SH-SY5Y (cell line): ENCODE results near the gene MTURN.

Experiments
- GATA2 ChIP-seq: IDR thresholded peaks from 2 replicates; pipeline ENCODE4 v1.6.1; 2011; ENCODE audit warnings: mild to moderate bottlenecking, low read depth, low read length
- GATA3 ChIP-seq: IDR thresholded peaks from 2 replicates; pipeline ENCODE4 v1.6.1; 2011; ENCODE audit warnings: low read depth, mild to moderate bottlenecking, low read length, moderate library complexity

The MTURN gene

DNA sequence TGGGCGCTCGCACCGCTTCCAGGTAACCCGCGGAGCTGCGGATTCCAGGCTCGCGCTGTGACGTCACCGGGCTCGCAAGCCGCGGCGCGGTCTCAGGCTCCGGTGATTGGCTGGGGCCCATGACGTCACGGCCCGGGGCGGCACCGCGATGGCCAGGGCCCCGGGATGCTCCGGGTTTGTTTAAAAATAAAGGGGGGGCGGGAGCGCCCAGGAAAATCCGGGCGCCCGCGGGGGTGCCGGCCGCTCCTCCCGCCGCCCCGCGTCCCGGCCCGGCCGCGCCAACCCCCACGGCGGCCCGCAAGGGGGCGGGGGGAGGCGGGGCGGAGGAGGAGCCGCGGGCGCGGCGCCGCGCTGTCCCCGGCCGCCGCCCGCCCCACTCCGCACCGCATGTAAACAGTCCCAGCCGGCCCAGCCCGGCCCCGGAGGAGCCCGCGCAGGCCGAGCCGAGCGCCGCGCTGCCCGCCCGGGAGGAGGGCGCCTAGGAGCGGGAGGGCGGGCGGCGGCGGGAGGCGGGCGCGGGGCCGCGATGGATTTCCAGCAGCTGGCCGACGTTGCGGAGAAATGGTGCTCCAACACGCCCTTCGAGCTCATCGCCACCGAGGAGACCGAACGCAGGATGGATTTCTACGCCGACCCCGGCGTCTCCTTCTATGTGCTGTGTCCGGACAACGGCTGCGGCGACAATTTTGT, at the start of gene MTURN:
MTURN (plus strand) TSS at position 376 of the 690 bp plus-strand sequence; CDS start at position 527, 151 bp downstream.
- TF ChIP-seq GATA2 (no peak), GATA3 (no peak)

DNA sequence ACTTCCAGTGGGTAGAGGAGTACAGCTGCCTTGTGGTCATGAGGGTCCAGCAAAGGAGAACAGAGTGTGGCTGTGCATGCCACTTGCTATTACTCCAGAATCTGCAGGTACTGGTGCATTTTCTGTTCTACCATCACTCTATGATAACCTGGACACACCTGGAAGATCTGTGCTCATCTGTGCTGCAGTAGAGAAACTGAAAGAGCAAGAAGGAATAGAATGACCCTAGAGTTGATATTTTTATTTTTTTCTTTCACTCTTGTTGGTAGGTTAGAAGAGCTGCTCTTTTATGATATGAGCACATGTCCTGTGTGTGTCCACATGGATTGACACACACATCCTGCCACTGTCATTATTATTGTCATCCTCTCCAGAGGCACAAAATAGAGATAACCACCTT, 48.3 kb upstream of the MTURN start:
- TF ChIP-seq GATA3, result no peak
- TF ChIP-seq GATA2, result no peak

DNA sequence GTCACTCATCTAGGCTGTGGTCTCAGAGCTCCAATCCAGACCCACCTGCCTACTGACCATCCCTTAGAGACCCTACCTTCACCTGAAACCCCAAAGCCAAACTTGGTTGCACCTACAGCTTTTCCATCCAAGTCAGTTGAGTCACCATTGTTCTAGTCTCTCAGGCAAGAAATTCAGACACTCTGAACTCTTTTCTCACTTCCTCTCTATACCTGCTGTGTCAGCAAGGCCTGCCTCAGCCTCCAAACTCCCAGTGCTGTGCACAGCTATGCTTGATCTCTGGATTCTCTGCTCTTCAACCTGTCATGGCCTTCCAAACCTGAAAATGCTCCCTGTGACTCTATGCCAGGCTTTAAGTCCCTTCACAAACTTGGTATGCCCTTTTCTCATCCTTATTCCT, 47.4 kb upstream of the MTURN start:
- TF ChIP-seq GATA2 (no peak), GATA3 (no peak)

DNA sequence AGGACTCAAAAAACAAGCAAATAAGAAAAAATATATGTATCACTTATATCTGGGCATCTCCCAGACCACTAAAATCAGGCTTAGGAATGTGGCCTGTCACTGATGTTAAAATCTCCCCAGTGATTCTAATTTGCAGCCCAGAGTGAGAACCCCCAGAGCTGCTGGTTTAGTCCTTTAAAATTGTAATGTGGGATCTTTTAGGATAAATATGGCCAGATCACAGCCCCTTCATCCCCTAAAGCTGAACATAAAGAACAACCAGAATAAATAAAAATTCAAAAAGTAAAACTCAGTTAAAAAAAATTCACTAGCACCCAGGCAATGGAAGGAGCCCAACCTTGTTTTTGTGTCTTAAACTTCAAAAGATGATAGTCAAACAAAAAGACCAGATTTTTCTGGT, 46.4 kb upstream of the MTURN start:
- TF ChIP-seq GATA2 (no peak), GATA3 (no peak)

DNA sequence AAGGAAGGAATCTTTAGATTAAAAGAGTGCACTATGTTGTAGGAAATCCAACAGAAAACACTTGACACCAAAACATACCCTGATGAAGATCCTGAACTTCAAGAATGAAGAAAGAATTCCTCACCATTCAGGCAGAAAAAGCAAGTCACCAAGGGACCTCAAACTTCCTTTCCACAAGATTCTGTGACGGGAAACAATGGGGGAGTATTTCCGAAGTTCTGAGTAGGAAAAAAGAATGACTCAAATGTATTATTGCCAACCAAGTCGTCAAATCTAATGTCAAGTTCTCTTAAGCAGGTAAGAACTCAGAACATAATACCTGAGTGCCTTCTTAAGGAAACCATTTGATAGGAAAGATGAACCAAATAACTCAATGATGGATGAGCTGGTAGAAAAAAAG, 44.7 kb upstream of the MTURN start:
- TF ChIP-seq GATA3, result no peak
- TF ChIP-seq GATA2, result no peak

DNA sequence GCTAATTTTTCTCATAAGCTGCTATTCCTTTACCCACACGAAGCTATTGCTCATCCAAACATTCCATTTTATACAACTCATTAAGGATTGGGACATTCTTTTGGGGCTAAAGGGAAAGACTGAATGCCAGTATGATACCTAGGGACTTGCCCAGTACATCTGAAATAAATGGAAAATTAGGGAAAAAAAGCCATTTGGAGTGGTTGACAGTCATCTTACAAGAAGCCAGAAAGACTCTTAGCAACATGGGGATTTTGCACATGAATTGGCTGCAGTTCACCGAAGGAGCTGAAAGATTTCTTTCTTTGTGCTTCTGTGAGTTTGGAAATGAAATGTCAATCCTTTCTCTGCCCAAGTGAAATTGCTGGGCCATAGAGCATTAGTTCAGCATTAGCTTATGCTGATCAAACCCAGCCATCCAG, 43.3 kb upstream of the MTURN start:
- TF ChIP-seq GATA2, result no peak
- TF ChIP-seq GATA3, result no peak

DNA sequence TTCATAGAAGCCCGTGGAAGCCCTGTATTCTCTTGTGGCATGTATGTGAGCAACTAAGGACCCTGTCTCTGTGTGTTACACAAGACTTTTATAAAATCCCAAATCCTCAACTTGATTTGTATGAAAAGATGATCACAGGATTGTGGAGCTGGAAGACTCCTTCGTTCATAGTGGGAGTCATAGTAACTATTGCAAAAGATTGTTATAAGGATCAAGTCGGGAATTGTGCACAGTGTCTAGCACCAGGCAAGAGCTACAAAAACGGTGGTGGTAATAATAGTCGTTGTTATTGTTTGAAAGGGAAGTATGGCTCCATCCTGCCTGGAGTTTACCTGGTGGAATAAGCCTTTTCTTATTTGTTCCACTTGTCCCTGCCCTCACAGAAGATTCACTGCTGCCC, 42.8 kb upstream of the MTURN start:
- TF ChIP-seq GATA3 (no peak), GATA2 (no peak)

DNA sequence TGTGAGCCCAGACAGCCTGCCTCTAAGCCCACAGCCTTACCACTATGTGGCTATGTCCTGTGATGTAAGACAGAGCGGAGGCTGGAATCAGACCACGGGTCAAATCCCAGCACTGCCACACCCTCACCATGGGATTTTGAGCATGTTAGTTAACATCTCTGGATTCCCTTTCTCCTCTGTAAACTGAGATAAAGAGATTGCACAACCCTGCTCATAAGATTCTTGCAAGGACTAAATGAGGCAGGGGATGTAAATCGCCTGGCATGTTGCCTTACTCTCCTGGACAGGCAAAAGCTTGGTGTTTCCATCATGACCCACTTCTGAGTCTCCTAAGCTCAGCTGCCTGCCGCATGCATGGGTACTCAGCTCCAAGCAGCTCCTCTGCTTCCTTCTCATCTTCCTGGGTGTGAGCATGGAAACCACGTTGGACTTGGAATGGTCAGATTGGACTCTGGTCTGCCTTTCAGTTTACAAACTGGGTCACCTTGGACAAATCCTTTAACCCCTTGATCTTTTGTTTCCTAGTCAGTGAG, 41.3 kb upstream of the MTURN start:
- TF ChIP-seq GATA3, result no peak
- no peak for TF ChIP-seq GATA2

DNA sequence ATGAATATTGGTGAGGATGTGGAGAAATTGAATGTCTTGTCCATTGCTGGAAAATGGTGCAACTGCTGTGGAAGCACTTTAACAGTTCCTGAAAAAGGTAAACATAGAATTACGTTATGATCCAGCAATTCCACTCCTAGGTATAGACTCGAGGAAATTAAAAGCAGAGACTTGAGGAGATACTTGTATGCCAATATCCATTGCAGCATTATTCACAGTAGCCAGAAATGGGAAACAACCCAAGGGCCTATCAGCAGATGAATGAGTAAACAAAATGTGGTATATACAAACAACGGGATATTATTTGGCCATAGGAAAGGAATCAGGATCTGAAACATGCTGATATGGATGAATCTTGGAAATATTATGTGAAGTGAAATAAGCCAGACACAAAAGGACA, 32.5 kb upstream of the MTURN start:
- TF ChIP-seq GATA3 (no peak), GATA2 (no peak)

DNA sequence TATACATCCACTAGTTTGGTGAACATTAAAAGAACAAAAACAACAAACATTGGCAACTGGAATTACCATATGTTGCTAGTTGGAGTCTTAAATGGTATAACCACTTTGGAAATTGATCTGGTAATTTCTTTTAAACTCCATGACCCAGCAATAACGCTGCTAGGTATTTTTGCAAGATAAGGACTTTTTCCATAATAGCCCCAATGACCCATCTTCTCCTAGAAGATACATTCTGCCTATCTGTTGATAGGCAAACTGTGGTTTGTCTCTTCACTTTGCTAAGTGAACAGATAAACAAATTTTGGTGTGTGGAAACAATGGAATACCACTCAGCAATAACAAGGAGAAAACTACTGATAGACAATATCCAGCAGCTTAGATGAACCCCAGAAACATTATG, 30.6 kb upstream of the MTURN start:
- no peak for TF ChIP-seq GATA3
- TF ChIP-seq GATA2, result no peak

DNA sequence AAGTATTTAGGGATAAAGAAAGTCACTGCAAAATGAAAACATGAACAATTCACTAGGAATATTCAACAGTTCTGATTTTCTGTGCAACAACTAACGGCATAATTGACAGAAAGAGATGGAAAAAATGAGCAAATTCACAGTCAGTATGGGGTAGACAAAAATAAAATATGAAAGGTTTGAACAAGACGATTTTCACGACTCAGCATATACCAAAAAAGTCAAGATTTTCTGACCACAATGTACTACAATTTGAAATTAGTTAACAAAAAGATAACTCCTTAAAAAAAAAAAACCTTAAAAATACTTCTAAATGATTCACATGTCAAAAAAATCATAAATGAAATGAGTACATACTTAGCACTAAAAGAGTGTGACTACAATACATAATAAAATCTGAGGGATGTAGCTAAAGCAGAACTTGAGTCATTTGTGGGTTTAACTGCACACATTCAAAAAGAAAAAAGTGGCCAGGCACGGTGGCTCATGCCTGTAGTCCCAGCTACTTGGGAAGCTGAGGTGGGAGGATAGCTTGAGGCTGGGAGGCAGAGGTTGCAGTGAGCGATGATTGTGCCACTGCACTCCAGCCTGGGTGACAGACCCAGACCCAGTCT, 22.6 kb upstream of the MTURN start:
- TF ChIP-seq GATA2, result no peak
- no peak for TF ChIP-seq GATA3

DNA sequence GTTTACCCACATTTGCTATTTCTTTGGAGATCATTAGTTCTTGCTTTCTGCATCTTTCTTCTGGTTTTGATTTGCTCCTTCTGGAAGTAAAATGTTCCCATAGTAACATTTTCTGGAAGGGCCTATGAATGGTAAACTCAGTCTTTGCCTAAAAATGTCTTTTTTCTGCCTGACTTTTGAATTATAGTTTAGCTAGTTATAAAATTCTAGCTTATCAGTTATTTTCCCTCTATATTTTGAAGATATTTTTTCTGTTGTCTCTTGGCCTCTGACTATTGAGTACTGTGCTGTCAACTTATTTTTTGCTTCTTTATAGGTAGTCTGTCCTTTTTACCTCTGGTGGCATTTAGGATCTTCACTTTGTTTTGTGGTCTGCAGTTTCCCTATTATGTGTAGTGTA, 21.6 kb upstream of the MTURN start:
- TF ChIP-seq GATA2 (no peak), GATA3 (no peak)

DNA sequence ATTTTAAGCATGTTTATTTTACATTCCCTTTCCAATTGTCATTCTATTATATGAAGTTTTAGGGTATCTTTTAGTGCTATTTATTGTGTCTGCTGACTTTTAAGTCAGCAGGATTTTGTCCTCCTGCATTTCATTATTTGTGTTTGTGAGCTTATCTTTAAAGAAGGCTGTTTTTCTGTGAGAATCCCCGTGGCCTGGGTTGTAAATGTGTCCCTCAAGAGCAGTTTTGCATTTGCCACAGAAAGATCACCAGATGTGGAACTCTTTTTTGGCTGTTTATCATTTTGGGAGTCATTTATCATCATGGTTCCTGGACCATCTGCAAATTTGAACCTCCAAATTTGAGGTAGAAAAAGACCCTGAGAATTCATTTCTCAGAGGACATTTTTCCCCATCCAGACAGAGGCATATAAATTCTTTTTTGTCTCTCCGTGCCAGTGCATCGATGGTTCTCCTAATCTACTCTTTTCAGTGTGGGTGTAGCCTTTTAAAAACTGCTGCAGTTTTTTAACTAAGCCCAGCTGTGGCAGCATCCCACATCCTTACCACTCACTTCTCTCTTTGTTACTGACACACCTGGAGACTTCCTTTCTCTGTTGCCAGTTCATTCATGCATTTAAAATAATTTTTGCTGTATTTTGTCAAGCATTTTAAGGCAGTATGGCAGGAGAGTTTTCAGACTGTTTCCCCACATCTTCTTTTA, 20.1 kb upstream of the MTURN start:
- no peak for TF ChIP-seq GATA3
- no peak for TF ChIP-seq GATA2

DNA sequence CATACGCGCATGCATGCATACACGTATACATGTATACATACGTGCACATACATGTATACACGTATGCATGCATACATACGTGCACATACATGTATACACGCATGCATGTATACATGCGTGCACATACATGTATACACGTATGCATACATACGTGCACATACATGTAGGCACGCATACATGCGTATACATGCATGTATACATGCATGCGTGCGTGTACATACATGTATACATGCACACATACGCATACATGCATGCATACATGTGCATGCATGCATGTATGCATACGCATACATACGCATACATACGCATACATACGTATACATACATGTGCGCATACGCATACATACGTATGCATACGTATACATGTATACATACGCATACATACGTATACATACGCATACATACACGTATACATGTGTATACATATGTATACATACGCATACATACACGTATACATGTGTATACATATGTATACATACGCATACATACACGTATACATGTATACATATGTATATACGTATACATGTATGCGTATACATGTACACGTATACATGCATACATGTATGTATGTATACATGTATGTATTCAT, 19.0 kb upstream of the MTURN start:
- TF ChIP-seq GATA3 (no peak), GATA2 (no peak)
